Large intestine (tissue), 12 donors: ENCODE measurements around the gene ACTL6A. TPM values are rescaled to one million over a fixed set of nuclear protein-coding genes. Genes with fewer than 3 reads are reported as not detected.
"Not testable (repeated sequence)": the region's sequence is repeated elsewhere in the genome, so short reads cannot be mapped to it uniquely, and the experiment has no call there.

Experiments used
- DNase-seq, 2 donors: peaks; one replicate each; pipeline versions ENCODE4 v3.0.0 to v3.0.0-alpha.2; 2013
- H3K27ac ChIP-seq: one replicate; pipeline ENCODE4 v1.5.1; 2013; ENCODE audit warnings: low read length
- H3K27me3 ChIP-seq: 2 replicates; pipeline ENCODE4 v1.6.1; 2013; ENCODE audit warnings: low read length; ENCODE audit not compliant: control insufficient read depth, insufficient read depth
- H3K36me3 ChIP-seq: 2 replicates; pipeline ENCODE4 v1.6.1; 2013; ENCODE audit warnings: low read length; ENCODE audit not compliant: control insufficient read depth, insufficient read depth
- H3K4me1 ChIP-seq: one replicate; pipeline ENCODE4 v1.6.1; 2013; ENCODE audit warnings: low read length; ENCODE audit not compliant: control insufficient read depth, insufficient read depth
- H3K4me3 ChIP-seq: one replicate; pipeline ENCODE4 v1.5.1; 2013; ENCODE audit warnings: low read length
- H3K9me3 ChIP-seq: one replicate; pipeline ENCODE4 v1.6.1; 2013; ENCODE audit warnings: mild to moderate bottlenecking, low read depth, low read length, moderate library complexity; ENCODE audit not compliant: control insufficient read depth
- WGBS: methylation state at CpG from one replicate; pipeline ENCODE4 v1.1.5; 2013; ENCODE audit warnings: low lambda C conversion rate; ENCODE audit not compliant: insufficient coverage; 5-methylcytosine and 5-hydroxymethylcytosine counted together
- long read RNA-seq, 11 donors: transcript quantifications; one replicate each; lab custom pipeline, GENCODE V29; 2026
- polyA plus RNA-seq: library from polyadenylated mRNA; unstranded; fragments of 120-200 nt; gene quantifications from one replicate; pipeline ENCODE4 v1.2.1, GENCODE V29; 2013

The ACTL6A gene
- 56.7 TPM for polyA plus RNA-seq
- long read RNA-seq, donor 1, transcript ACTL6A-202 (14 exons, 1,901 nt): major isoform, 8 of 48 reads
- long read RNA-seq, donor 1, partial matches to known transcripts: 13 of 48 reads
- long read RNA-seq, donor 1, other reads (novel, unspliced or antisense): 22 of 48 reads
- long read RNA-seq, donor 2, transcript ACTL6A-202 (14 exons, 1,901 nt): major isoform, 18 of 129 reads
- long read RNA-seq, donor 2, partial matches to known transcripts: 45 of 129 reads
- long read RNA-seq, donor 2, other reads (novel, unspliced or antisense): 62 of 129 reads
- long read RNA-seq, donor 3: 0 reads
- long read RNA-seq, donor 4, partial matches to known transcripts: 0 of 1 reads
- long read RNA-seq, donor 4, other reads (novel, unspliced or antisense): 0 of 1 reads
- long read RNA-seq, donor 5, transcript ACTL6A-202 (14 exons, 1,901 nt): major isoform, 17 of 54 reads
- long read RNA-seq, donor 5, partial matches to known transcripts: 6 of 54 reads
- long read RNA-seq, donor 5, other reads (novel, unspliced or antisense): 27 of 54 reads
- long read RNA-seq, donor 6, transcript ACTL6A-202 (14 exons, 1,901 nt): minor isoform, 6 of 125 reads
- long read RNA-seq, donor 6, transcript ACTL6A-203 (14 exons, 1,750 nt): major isoform, 10 of 125 reads
- long read RNA-seq, donor 6, partial matches to known transcripts: 100 of 125 reads
- long read RNA-seq, donor 6, other reads (novel, unspliced or antisense): 5 of 125 reads
- long read RNA-seq, donor 7, transcript ACTL6A-202 (14 exons, 1,901 nt): major isoform, 7 of 43 reads
- long read RNA-seq, donor 7, partial matches to known transcripts: 6 of 43 reads
- long read RNA-seq, donor 7, other reads (novel, unspliced or antisense): 23 of 43 reads
- long read RNA-seq, donor 8, transcript ACTL6A-203 (14 exons, 1,750 nt): minor isoform, 5 of 135 reads
- long read RNA-seq, donor 8, transcript ACTL6A-202 (14 exons, 1,901 nt): major isoform, 17 of 135 reads
- long read RNA-seq, donor 8, partial matches to known transcripts: 55 of 135 reads
- long read RNA-seq, donor 8, other reads (novel, unspliced or antisense): 54 of 135 reads
- long read RNA-seq, donor 9, transcript ACTL6A-202 (14 exons, 1,901 nt): minor isoform, 8 of 133 reads
- long read RNA-seq, donor 9, transcript ACTL6A-203 (14 exons, 1,750 nt): major isoform, 9 of 133 reads
- long read RNA-seq, donor 9, partial matches to known transcripts: 53 of 133 reads
- long read RNA-seq, donor 9, other reads (novel, unspliced or antisense): 59 of 133 reads
- long read RNA-seq, donor 10, transcript ACTL6A-202 (14 exons, 1,901 nt): major isoform, 9 of 120 reads
- long read RNA-seq, donor 10, transcript ACTL6A-203 (14 exons, 1,750 nt): minor isoform, 6 of 120 reads
- long read RNA-seq, donor 10, partial matches to known transcripts: 95 of 120 reads
- long read RNA-seq, donor 10, other reads (novel, unspliced or antisense): 5 of 120 reads
- long read RNA-seq, donor 11, transcript ACTL6A-202 (14 exons, 1,901 nt): major isoform, 5 of 58 reads
- long read RNA-seq, donor 11, partial matches to known transcripts: 47 of 58 reads
- long read RNA-seq, donor 11, other reads (novel, unspliced or antisense): 0 of 58 reads

GRCh38 chr3:179562591-179563270 lies at the start of gene ACTL6A:
Gene ACTL6A, plus strand, starts transcription at chr3:179562926. Its CDS starts 167 bp downstream, at chr3:179563093.
- peak; percentile 99 to 100 for DNase-seq
- no peaks in the 10 kb centered on the region for H3K4me1 ChIP-seq
- H3K27ac ChIP-seq: peak within 1 kb of the TSS; percentile 89
- peak within 1 kb of the TSS; percentile 95 for H3K4me3 ChIP-seq
- H3K36me3 ChIP-seq: no peaks in the 10 kb centered on the region
- no peaks in the 10 kb centered on the region for H3K27me3 ChIP-seq
- no peaks in the 10 kb centered on the region for H3K9me3 ChIP-seq
- no CpG with 5 or more reads among the region's 55 CpGs for WGBS

DNA sequence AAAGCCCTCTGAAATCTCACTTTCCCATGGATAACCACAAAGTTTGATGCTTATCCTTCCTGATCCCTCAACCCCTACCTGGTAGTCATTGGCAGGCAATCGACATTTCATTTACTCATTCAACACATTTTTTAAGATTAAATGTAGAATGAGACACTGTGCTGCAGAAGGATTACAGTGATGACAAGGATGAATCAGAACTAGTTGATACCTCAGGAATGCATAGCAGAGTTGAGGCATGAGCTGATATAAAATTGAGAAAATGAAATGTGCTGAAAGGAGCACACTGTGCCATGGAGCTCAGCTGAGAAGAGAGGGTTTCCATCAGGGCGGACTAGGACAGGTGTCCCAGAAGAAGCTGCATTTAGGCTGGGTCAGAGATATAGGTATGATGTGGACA lies 48.9 kb upstream of the ACTL6A start:
- no peaks in the 10 kb centered on the region for H3K9me3 ChIP-seq
- H3K27ac ChIP-seq: no peak overlapping the region
- no peaks in the 10 kb centered on the region for H3K27me3 ChIP-seq
- DNase-seq: no peak
- 100% methylated on average over 1 of the region's 2 CpGs for WGBS
- H3K4me1 ChIP-seq: no peaks in the 10 kb centered on the region
- H3K4me3 ChIP-seq: no peak overlapping the region
- H3K36me3 ChIP-seq: no peaks in the 10 kb centered on the region

- not testable (repeated sequence) for DNase-seq
- WGBS: no CpG with 5 or more reads among the region's 9 CpGs
Measured at GRCh38 chr3:179516461-179517251, 46.1 kb upstream of the ACTL6A start.

GRCh38 chr3:179526482-179526881 lies 36.2 kb upstream of the ACTL6A start:
- Histone ChIP-seq H3K27ac (peak overlapping the region; percentile 58), H3K4me3 (no peak overlapping the region), H3K27me3 (no peaks in the 10 kb centered on the region), H3K4me1 (no peaks in the 10 kb centered on the region), H3K9me3 (no peaks in the 10 kb centered on the region), H3K36me3 (no peaks in the 10 kb centered on the region)
- WGBS: 0% methylated on average over 1 of the region's 1 CpG
- DNase-seq: no peak

More at GRCh38 chr3:179516461-179517251, 46.1 kb upstream of the ACTL6A start:
- not testable (repeated sequence) for H3K4me1 ChIP-seq, H3K27ac ChIP-seq, H3K9me3 ChIP-seq, H3K4me3 ChIP-seq, H3K27me3 ChIP-seq, H3K36me3 ChIP-seq

DNA sequence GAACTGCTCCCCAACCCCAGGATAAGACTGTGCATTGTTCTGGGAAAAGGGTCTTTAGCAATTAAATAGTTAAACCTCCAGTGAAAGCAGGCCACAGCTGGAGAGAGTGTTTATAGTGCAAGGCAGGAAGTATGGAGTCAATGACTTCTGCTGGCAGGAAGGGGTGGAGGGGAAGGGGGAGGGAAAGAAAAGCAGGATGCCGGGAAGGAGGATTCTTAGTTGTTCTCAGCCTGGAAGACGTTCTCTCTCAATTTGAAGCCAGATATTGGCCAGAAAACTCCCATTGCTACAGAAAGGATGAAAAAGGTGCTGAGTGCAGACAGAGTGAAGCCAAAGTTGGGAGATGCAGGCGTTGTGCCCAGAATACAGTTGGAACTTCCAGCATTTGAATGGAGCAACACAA lies 35.7 kb upstream of the ACTL6A start:
- peak; percentile 53 to 63 for DNase-seq
- H3K36me3 ChIP-seq: no peaks in the 10 kb centered on the region
- WGBS: 0% methylated on average over 1 of the region's 3 CpGs
- H3K9me3 ChIP-seq: no peaks in the 10 kb centered on the region
- H3K27me3 ChIP-seq: no peaks in the 10 kb centered on the region
- H3K4me3 ChIP-seq: no peak overlapping the region
- H3K27ac ChIP-seq: peak overlapping the region; percentile 71
- no peaks in the 10 kb centered on the region for H3K4me1 ChIP-seq

- H3K27ac ChIP-seq: no peak overlapping the region
- H3K36me3 ChIP-seq: no peaks in the 10 kb centered on the region
- no peaks in the 10 kb centered on the region for H3K4me1 ChIP-seq
- no peak for DNase-seq
- WGBS: no CpG with 5 or more reads among the region's 4 CpGs
- H3K27me3 ChIP-seq: no peaks in the 10 kb centered on the region
- H3K4me3 ChIP-seq: no peak overlapping the region
- no peaks in the 10 kb centered on the region for H3K9me3 ChIP-seq
Measured at GRCh38 chr3:179528772-179529171, 34.0 kb upstream of the ACTL6A start.

DNA sequence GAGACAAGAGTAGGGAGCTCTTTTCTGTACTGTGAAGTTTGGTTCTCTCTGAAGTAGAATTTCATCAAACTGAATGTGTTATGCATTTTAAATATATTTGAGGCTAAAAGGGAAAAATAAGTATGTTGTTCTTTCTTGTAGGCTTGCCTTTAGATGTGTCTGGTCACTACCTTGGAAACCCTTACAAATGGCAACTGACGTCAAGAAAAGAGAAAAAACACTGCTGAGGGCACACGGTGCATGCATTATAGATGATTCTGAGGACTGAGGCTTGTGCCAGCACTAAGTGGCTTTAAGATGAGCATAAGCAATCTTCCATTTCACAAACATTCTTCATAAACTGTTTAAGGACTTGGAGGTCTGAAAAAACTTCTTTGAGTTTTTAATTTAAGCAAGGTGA lies 31.1 kb upstream of the ACTL6A start:
- no peaks in the 10 kb centered on the region for H3K36me3 ChIP-seq
- DNase-seq: no peak
- H3K4me3 ChIP-seq: no peak overlapping the region
- no peaks in the 10 kb centered on the region for H3K4me1 ChIP-seq
- WGBS: 30% methylated on average over 2 of the region's 2 CpGs
- H3K27ac ChIP-seq: no peak overlapping the region
- peaks cover under 1% of the 10 kb centered on the region for H3K27me3 ChIP-seq
- H3K9me3 ChIP-seq: no peaks in the 10 kb centered on the region

DNA sequence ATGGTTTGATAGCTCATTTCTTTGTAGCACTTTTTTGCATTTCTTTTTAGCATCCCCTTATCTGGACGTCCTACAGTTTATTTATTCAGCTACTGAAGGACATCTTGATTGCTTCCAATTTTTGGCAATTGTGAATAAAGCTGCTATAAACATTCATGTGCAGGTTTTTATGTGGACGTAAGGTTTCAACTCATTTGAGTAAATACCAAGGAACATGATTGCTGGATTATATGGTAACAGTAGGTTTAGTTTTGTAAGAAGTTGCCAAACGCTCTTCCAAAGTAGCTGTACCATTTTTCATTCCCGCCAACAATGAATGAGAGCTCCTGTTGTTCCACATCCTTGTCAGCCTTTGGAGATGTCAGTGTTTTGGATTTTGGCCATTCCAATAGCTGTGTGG lies 29.5 kb upstream of the ACTL6A start:
- Histone ChIP-seq H3K9me3 (no peaks in the 10 kb centered on the region), H3K36me3 (no peaks in the 10 kb centered on the region), H3K4me1 (no peaks in the 10 kb centered on the region), H3K27me3 (peaks cover 3% of the 10 kb centered on the region), H3K4me3 (no peak overlapping the region), H3K27ac (no peak overlapping the region)
- 20% methylated on average over 1 of the region's 4 CpGs for WGBS
- no peak for DNase-seq

DNA sequence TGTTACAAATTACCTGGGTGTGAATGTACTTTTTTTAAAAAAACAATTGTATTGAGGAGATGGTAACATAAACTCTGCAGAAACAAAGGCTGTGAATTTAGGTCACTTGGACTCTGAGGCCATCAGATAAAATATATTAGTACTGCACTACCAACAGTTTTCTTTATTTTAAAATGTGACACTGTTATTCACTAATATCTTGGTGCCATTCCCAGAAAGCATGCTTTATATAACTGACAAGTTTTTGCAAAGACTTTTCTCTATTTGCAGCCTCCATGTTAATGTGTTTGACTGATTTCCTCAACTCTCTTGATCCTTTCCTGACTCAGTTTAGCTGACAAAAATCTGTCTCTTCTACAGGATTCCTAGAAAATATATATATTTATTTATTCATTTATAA lies 26.5 kb upstream of the ACTL6A start:
- Histone ChIP-seq H3K4me3 (no peak overlapping the region), H3K4me1 (no peaks in the 10 kb centered on the region)
- no peak for DNase-seq

More for the DNA sequence above, 26.5 kb upstream of the ACTL6A start:
- H3K27me3 ChIP-seq: peaks cover 3% of the 10 kb centered on the region
- H3K9me3 ChIP-seq: no peaks in the 10 kb centered on the region
- H3K36me3 ChIP-seq: no peaks in the 10 kb centered on the region
- H3K27ac ChIP-seq: no peak overlapping the region
